Measurements from ENCODE around the gene ARHGEF28. TPM values are rescaled to one million over a fixed set of nuclear protein-coding genes. Genes with fewer than 3 reads are reported as not detected.

ARHGEF28 gene
- total RNA-seq, 1 donor from 2014 or later = 0.93 TPM

GRCh38 chr5:73971326-73971725 lies 345.3 kb downstream of the ARHGEF28 start:
- DNase-seq (ENCODE audit: low read depth, low spot score) = no peak
- Mint-ChIP-seq H3K27ac (ENCODE audit: unreplicated experiment) (no peak overlapping the region), H3K4me1 (peaks cover 7% of the 10 kb centered on the region), H3K36me3 (ENCODE audit: low read depth) (no peaks in the 10 kb centered on the region), H3K4me3 (no peak overlapping the region), H3K9me3 (peaks cover 2% of the 10 kb centered on the region), H3K27me3 (ENCODE audit: low read depth) (no peaks in the 10 kb centered on the region)
- no peak for TF ChIP-seq CTCF (conservative IDR thresholded peaks at IDR 0.05)

GRCh38 chr5:73973135-73973534 lies 347.1 kb downstream of the ARHGEF28 start:
- Mint-ChIP-seq H3K9me3 (no peaks in the 10 kb centered on the region), H3K27me3 (ENCODE audit: low read depth) (no peaks in the 10 kb centered on the region), H3K4me3 (no peak overlapping the region)

GRCh38 chr5:73974871-73975360 lies 348.9 kb downstream of the ARHGEF28 start:
- Mint-ChIP-seq H3K4me1 (no peaks in the 10 kb centered on the region), H3K27ac (ENCODE audit: unreplicated experiment) (no peak overlapping the region), H3K4me3 (no peak overlapping the region), H3K9me3 (no peaks in the 10 kb centered on the region), H3K36me3 (ENCODE audit: low read depth) (no peaks in the 10 kb centered on the region), H3K27me3 (ENCODE audit: low read depth) (no peaks in the 10 kb centered on the region)
- no peak for TF ChIP-seq CTCF (conservative IDR thresholded peaks at IDR 0.05)
- DNase-seq (ENCODE audit: low read depth, low spot score) = no peak

More at GRCh38 chr5:73973135-73973534, 347.1 kb downstream of the ARHGEF28 start:
- H3K27ac Mint-ChIP-seq (ENCODE audit: unreplicated experiment) = no peak overlapping the region
- H3K36me3 Mint-ChIP-seq (ENCODE audit: low read depth) = no peaks in the 10 kb centered on the region
- peaks cover 7% of the 10 kb centered on the region for H3K4me1 Mint-ChIP-seq
- DNase-seq (ENCODE audit: low read depth, low spot score) = no peak
- no peak for TF ChIP-seq CTCF (conservative IDR thresholded peaks at IDR 0.05)

GRCh38 chr5:73975845-73976244 lies 349.8 kb downstream of the ARHGEF28 start:
- H3K36me3 Mint-ChIP-seq (ENCODE audit: low read depth) = no peaks in the 10 kb centered on the region
- TF ChIP-seq CTCF (conservative IDR thresholded peaks at IDR 0.05) = no peak
- no peak overlapping the region for H3K4me3 Mint-ChIP-seq
- no peaks in the 10 kb centered on the region for H3K27me3 Mint-ChIP-seq (ENCODE audit: low read depth)
- no peaks in the 10 kb centered on the region for H3K4me1 Mint-ChIP-seq
- DNase-seq (ENCODE audit: low read depth, low spot score) = no peak
- no peaks in the 10 kb centered on the region for H3K9me3 Mint-ChIP-seq
- H3K27ac Mint-ChIP-seq (ENCODE audit: unreplicated experiment) = no peak overlapping the region

- Mint-ChIP-seq H3K36me3 (ENCODE audit: low read depth) (no peaks in the 10 kb centered on the region), H3K27me3 (ENCODE audit: low read depth) (no peaks in the 10 kb centered on the region), H3K4me3 (no peak overlapping the region), H3K27ac (ENCODE audit: unreplicated experiment) (no peak overlapping the region), H3K9me3 (peaks cover 3% of the 10 kb centered on the region), H3K4me1 (no peaks in the 10 kb centered on the region)
- DNase-seq (ENCODE audit: low read depth, low spot score) = no peak
- no peak for TF ChIP-seq CTCF (conservative IDR thresholded peaks at IDR 0.05)
These were observed 351.1 kb downstream of the ARHGEF28 start for GRCh38 chr5:73977146-73977545.

Measured in neural crest cell (in vitro differentiated cells).